Stimulated activated CD4-positive, alpha-beta T cell treated with anti-CD3 and anti-CD28 coated beads, Interleukin-2, amount 100 ng/mL, for 48 hours (primary cell): ENCODE data around the gene ANG.
"Not testable (repeated sequence)": the region's sequence is repeated elsewhere in the genome, so short reads cannot be mapped to it uniquely, and the experiment has no call there.

ENCODE experiments used
- DNase-seq, 2 donors: peaks; one replicate each; pipeline ENCODE4 v3.0.0-alpha.2; 2020

ANG gene

GRCh38 chr14:20688167-20688839 is at the start of gene ANG:
TSS of gene ANG (plus strand) at chr14:20688764. CDS start at chr14:20693565, 4,801 bp downstream.
- no peak for DNase-seq

- no peak for DNase-seq
Observed at GRCh38 chr14:20641591-20641990, 47.0 kb upstream of the ANG start, which contains the start of gene OR6S1. TSS of gene OR6S1 (minus strand) at chr14:20641691. CDS start at chr14:20641691, 0 bp downstream.

GRCh38 chr14:20642182-20642581 is 46.4 kb upstream of the ANG start:
- DNase-seq, result no peak

- DNase-seq, result not testable (repeated sequence)
Observed at GRCh38 chr14:20642755-20643154, 45.8 kb upstream of the ANG start.

GRCh38 chr14:20644520-20644919 is 44.0 kb upstream of the ANG start:
- no peak for DNase-seq

- no peak for DNase-seq
Observed at GRCh38 chr14:20645481-20645880, 43.1 kb upstream of the ANG start.

GRCh38 chr14:20652996-20653975 is 35.3 kb upstream of the ANG start:
- peak; percentile 65 to 67 for DNase-seq

- no peak for DNase-seq
Observed at GRCh38 chr14:20655851-20656250, 32.7 kb upstream of the ANG start.

- DNase-seq, result no peak
Observed at GRCh38 chr14:20656274-20656673, 32.3 kb upstream of the ANG start.

GRCh38 chr14:20657216-20658211 is 31.1 kb upstream of the ANG start:
- DNase-seq, result no peak

GRCh38 chr14:20658246-20658645 is 30.3 kb upstream of the ANG start:
- no peak for DNase-seq

GRCh38 chr14:20659336-20659735 is 29.2 kb upstream of the ANG start:
- DNase-seq, result no peak

- DNase-seq, result no peak
Observed at GRCh38 chr14:20659813-20660395, 28.7 kb upstream of the ANG start.

GRCh38 chr14:20661197-20661596 is 27.4 kb upstream of the ANG start:
- DNase-seq, result no peak

GRCh38 chr14:20662968-20663732 is 25.4 kb upstream of the ANG start:
- peak; percentile 80 to 82 for DNase-seq

- not testable (repeated sequence) for DNase-seq
Observed at GRCh38 chr14:20666400-20666961, 22.1 kb upstream of the ANG start.

GRCh38 chr14:20667957-20668356 is 20.6 kb upstream of the ANG start:
- no peak for DNase-seq

GRCh38 chr14:20668969-20669368 is 19.6 kb upstream of the ANG start:
- no peak for DNase-seq

GRCh38 chr14:20671597-20672283 is 16.8 kb upstream of the ANG start:
- DNase-seq, result no peak

- no peak for DNase-seq
Observed at GRCh38 chr14:20675669-20676068, 12.9 kb upstream of the ANG start.
